Glutamatergic neuron (in vitro differentiated cells): ENCODE measurements around the gene NCOA4. TPM values are rescaled to one million over a fixed set of nuclear protein-coding genes. Genes with fewer than 3 reads are reported as not detected.
"Not testable (repeated sequence)": the region's sequence is repeated elsewhere in the genome, so short reads cannot be mapped to it uniquely, and the experiment has no call there.

ENCODE experiments used
- DNase-seq: peaks from one replicate; pipeline ENCODE4 v3.0.0; 2022
- H3K27ac Mint-ChIP-seq: one replicate; pipeline ENCODE4 v1.8.0; 2020; ENCODE audit warnings: mild to moderate bottlenecking, mixed read lengths, inconsistent platforms; ENCODE audit not compliant: unreplicated experiment
- H3K27me3 Mint-ChIP-seq: one replicate; pipeline ENCODE4 v1.8.0; 2020; ENCODE audit warnings: mild to moderate bottlenecking, moderate library complexity, mixed read lengths, inconsistent platforms; ENCODE audit not compliant: unreplicated experiment
- H3K36me3 Mint-ChIP-seq: one replicate; pipeline ENCODE4 v1.8.0; 2020; ENCODE audit warnings: mild to moderate bottlenecking, mixed read lengths, inconsistent platforms; ENCODE audit not compliant: unreplicated experiment
- H3K4me1 Mint-ChIP-seq: one replicate; pipeline ENCODE4 v1.8.0; 2020; ENCODE audit warnings: mild to moderate bottlenecking, low read depth, mixed read lengths, inconsistent platforms; ENCODE audit not compliant: unreplicated experiment
- H3K4me3 Mint-ChIP-seq: one replicate; pipeline ENCODE4 v1.8.0; 2020; ENCODE audit warnings: mild to moderate bottlenecking, mixed read lengths, inconsistent platforms; ENCODE audit not compliant: unreplicated experiment
- H3K9me3 Mint-ChIP-seq: one replicate; pipeline ENCODE4 v1.8.0; 2020; ENCODE audit warnings: mild to moderate bottlenecking, moderate library complexity, mixed read lengths, inconsistent platforms; ENCODE audit not compliant: unreplicated experiment
- CTCF ChIP-seq: fragments of 200-600 bp; sonication (generic); IDR thresholded peaks from one replicate; pipeline ENCODE4 v1.5.0; 2021; ENCODE audit not compliant: partially characterized antibody, unreplicated experiment
- total RNA-seq: library from RNA; stranded (reverse); fragmentation: NEBNext Ultra II Directional; extraction: Animal tissue kit (Norgen Biotek cat#: 25700); gene quantifications from one replicate; pipeline ENCODE4 v1.2.1, GENCODE V29; 2021; ENCODE audit not compliant: unreplicated experiment

NCOA4 gene
- total RNA-seq, 1 donor from 2014 or later: 90.5 TPM

GRCh38 chr10:45997994-45998763 is 32.2 kb downstream of the NCOA4 start:
- H3K27ac Mint-ChIP-seq: no peak overlapping the region
- peaks cover 11% of the 10 kb centered on the region for H3K36me3 Mint-ChIP-seq
- H3K4me1 Mint-ChIP-seq: no peaks in the 10 kb centered on the region
- no peak overlapping the region for H3K4me3 Mint-ChIP-seq
- no peaks in the 10 kb centered on the region for H3K9me3 Mint-ChIP-seq
- TF ChIP-seq CTCF: no peak
- no peak for DNase-seq
- peaks cover 2% of the 10 kb centered on the region for H3K27me3 Mint-ChIP-seq

DNA sequence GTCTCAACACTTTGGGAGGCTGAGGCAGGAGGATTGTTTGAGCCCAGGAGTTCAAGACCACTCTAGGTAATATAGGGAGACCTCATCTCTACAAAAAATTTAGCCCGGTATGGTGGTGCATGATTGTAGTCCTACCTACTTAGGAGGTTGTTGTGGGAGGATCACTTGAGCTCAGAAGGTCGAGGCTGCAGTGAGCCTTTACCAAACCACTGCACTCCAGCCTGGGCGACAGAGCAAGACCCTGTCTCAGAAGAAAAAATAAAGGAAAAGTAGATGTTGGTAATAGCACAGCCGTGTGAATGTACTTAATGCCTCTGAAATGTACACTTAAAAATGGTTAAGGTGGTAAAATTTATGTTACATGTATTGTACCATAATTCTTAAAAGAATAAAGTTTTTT is 32.9 kb downstream of the NCOA4 start:
- no peak for DNase-seq
- no peak overlapping the region for H3K27ac Mint-ChIP-seq
- no peaks in the 10 kb centered on the region for H3K4me1 Mint-ChIP-seq
- peaks cover 9% of the 10 kb centered on the region for H3K36me3 Mint-ChIP-seq
- H3K9me3 Mint-ChIP-seq: no peaks in the 10 kb centered on the region
- peaks cover 2% of the 10 kb centered on the region for H3K27me3 Mint-ChIP-seq
- no peak overlapping the region for H3K4me3 Mint-ChIP-seq
- TF ChIP-seq CTCF: no peak

DNA sequence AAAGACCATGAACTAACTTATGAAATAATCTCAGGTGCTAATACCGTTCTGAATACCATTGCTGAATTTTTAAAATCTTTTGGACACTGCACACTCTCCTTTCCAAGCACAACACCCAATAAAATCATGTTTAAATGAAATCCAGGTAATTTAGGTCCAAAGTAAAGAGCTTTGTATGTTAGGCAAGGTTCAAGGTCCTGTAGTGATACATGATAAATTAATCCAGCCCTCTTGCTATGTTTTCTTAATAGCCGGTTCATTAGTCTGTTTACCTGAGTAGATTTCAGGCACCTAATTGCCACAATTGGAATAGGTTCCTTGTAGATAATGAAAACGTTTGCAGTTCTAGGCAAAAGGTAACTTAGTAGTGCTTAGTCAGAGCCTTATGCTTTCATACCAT is 44.8 kb downstream of the NCOA4 start:
- H3K27me3 Mint-ChIP-seq, H3K9me3 Mint-ChIP-seq, DNase-seq, H3K27ac Mint-ChIP-seq, H3K4me3 Mint-ChIP-seq, H3K4me1 Mint-ChIP-seq, H3K36me3 Mint-ChIP-seq: not testable (repeated sequence)

GRCh38 chr10:45984473-45984872 is 46.0 kb downstream of the NCOA4 start:
- H3K4me3 Mint-ChIP-seq, H3K27ac Mint-ChIP-seq, H3K9me3 Mint-ChIP-seq, DNase-seq, H3K4me1 Mint-ChIP-seq, H3K27me3 Mint-ChIP-seq, H3K36me3 Mint-ChIP-seq: not testable (repeated sequence)

DNA sequence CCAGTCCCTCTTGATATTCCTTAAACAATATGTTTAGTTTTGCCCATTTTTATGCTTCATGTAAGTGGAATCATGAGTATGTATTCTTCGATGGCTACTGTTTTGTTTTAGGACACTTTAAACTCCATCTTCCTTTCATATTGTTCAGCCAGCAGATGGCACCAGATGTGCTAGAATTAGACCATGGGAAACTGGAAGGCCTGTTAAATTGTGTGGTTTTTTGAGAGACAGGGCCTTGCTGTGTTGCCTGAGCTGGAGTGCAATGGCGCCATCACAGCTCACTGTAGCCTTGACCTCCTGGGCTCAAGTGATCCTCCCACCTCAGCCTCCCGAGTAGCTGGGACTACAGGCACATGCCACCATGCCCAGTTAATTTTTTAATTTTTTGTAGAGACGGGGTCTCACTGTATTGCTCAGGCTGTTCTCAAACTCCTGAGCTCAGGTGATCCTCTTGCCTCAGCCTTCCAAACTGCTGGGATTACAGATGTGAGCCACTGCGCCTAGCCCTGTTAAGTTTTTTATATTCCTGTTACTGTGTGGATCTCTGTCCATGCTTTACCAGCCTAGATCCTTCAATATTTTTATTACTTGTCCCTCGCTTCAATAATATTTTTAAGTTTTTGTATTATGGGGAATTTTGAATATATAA is 46.8 kb downstream of the NCOA4 start:
- not testable (repeated sequence) for H3K36me3 Mint-ChIP-seq, H3K4me1 Mint-ChIP-seq, H3K4me3 Mint-ChIP-seq, H3K9me3 Mint-ChIP-seq, DNase-seq, H3K27me3 Mint-ChIP-seq
- H3K27ac Mint-ChIP-seq: peak overlapping the region; percentile 0

DNA sequence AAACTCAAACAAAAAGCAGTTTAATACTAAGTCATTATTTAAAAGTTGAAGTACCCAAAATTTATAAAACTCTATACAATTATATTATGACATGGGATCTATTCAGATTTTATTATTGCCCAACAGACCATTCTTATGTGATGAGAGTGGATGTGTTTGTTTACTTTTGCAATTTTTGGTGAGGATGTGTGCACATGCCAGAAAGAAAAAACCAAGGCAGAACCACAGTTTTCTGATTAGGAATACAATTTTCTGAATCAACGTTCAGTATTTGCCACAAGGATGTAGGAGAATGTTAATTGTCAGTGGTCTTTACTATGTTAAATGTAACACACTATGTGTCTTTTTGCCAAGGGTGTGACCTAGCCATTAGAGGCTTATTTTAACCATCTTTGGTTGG is 49.1 kb downstream of the NCOA4 start:
- not testable (repeated sequence) for DNase-seq, H3K27me3 Mint-ChIP-seq, H3K4me1 Mint-ChIP-seq, H3K9me3 Mint-ChIP-seq, H3K27ac Mint-ChIP-seq, H3K36me3 Mint-ChIP-seq, H3K4me3 Mint-ChIP-seq

GRCh38 chr10:45978554-45978953 is 51.9 kb downstream of the NCOA4 start:
- not testable (repeated sequence) for H3K27me3 Mint-ChIP-seq, H3K4me3 Mint-ChIP-seq, H3K27ac Mint-ChIP-seq, H3K9me3 Mint-ChIP-seq, H3K4me1 Mint-ChIP-seq, H3K36me3 Mint-ChIP-seq, DNase-seq

DNA sequence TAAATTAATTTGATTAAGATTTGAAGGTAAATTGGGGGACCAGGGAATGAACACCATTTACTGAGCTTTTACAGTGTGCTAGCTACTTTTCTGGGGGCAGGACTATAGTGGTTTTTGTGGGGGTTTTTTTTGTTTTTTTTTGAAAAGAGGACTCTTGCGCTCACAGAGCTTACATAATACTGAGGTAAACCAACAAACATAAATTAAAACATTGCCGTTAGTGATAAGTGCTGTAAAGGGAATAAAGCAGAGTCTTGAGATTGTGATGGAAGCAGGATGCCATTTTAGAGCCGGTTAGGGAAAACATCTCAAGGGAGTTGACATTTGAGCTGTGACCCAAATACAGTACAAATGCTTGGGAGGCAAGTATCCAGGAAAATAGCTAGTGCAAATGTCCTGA is 56.4 kb downstream of the NCOA4 start:
- not testable (repeated sequence) for H3K27me3 Mint-ChIP-seq, H3K4me1 Mint-ChIP-seq, DNase-seq, H3K36me3 Mint-ChIP-seq, H3K9me3 Mint-ChIP-seq, H3K27ac Mint-ChIP-seq
- peak overlapping the region; percentile 95 for H3K4me3 Mint-ChIP-seq

GRCh38 chr10:45972813-45973169 is 57.6 kb downstream of the NCOA4 start:
- Mint-ChIP-seq H3K27ac (peak overlapping the region; percentile 91), H3K4me3 (peak overlapping the region; percentile 95)
- H3K9me3 Mint-ChIP-seq, H3K4me1 Mint-ChIP-seq, DNase-seq, H3K36me3 Mint-ChIP-seq, H3K27me3 Mint-ChIP-seq: not testable (repeated sequence)

- H3K4me3 Mint-ChIP-seq: peak within 1 kb of the TSS; percentile 99
- H3K36me3 Mint-ChIP-seq, H3K9me3 Mint-ChIP-seq: not testable (repeated sequence)
Measured at GRCh38 chr10:45972106-45972812, 58.2 kb downstream of the NCOA4 start, which contains the start of gene TIMM23. TIMM23 (plus strand) TSS chr10:45972489; CDS start chr10:45972625, 136 bp downstream.

More at GRCh38 chr10:45972106-45972812, 58.2 kb downstream of the NCOA4 start, which contains the start of gene TIMM23:
- not testable (repeated sequence) for H3K4me1 Mint-ChIP-seq, H3K27me3 Mint-ChIP-seq
- peak; percentile 90 for DNase-seq
- peak within 1 kb of the TSS; percentile 96 for H3K27ac Mint-ChIP-seq
